ENCODE results near the gene MFN1.

The MFN1 gene

GRCh38 chr3:179355996-179356395 lies 8.5 kb downstream of the MFN1 start:
- TF ChIP-seq ZNF565 (CRISPR knock-in tag; conservative IDR thresholded peaks at IDR 0.05; ENCODE audit: low read depth) (no peak), ESRRG (CRISPR knock-in tag; IDR thresholded peaks at IDR 0.05) (no peak)
- ATAC-seq, result no peak

GRCh38 chr3:179363332-179363731 lies 15.8 kb downstream of the MFN1 start:
- TF ChIP-seq, protein P1, sequence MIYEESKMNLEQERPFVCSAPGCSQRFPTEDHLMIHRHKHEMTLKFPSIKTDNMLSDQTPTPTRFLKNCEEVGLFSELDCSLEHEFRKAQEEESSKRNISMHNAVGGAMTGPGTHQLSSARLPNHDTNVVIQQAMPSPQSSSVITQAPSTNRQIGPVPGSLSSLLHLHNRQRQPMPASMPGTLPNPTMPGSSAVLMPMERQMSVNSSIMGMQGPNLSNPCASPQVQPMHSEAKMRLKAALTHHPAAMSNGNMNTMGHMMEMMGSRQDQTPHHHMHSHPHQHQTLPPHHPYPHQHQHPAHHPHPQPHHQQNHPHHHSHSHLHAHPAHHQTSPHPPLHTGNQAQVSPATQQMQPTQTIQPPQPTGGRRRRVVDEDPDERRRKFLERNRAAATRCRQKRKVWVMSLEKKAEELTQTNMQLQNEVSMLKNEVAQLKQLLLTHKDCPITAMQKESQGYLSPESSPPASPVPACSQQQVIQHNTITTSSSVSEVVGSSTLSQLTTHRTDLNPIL (CRISPR knock-in tag; IDR thresholded peaks at IDR 0.05; ENCODE audit: low read depth), result no peak
- TF ChIP-seq BACH2 (CRISPR knock-in tag; IDR thresholded peaks at IDR 0.05; ENCODE audit: borderline replicate concordance), result no peak
- no peak for TF ChIP-seq ZC3H10 (CRISPR knock-in tag; IDR thresholded peaks at IDR 0.05)
- no peak for TF ChIP-seq ZNF8 (CRISPR knock-in tag; IDR thresholded peaks at IDR 0.05)
- no peak for TF ChIP-seq GLIS3 (CRISPR knock-in tag; IDR thresholded peaks at IDR 0.05)
- TF ChIP-seq, protein P2, sequence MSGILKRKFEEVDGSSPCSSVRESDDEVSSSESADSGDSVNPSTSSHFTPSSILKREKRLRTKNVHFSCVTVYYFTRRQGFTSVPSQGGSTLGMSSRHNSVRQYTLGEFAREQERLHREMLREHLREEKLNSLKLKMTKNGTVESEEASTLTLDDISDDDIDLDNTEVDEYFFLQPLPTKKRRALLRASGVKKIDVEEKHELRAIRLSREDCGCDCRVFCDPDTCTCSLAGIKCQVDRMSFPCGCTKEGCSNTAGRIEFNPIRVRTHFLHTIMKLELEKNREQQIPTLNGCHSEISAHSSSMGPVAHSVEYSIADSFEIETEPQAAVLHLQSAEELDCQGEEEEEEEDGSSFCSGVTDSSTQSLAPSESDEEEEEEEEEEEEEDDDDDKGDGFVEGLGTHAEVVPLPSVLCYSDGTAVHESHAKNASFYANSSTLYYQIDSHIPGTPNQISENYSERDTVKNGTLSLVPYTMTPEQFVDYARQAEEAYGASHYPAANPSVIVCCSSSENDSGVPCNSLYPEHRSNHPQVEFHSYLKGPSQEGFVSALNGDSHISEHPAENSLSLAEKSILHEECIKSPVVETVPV (CRISPR knock-in tag; IDR thresholded peaks at IDR 0.05), result no peak
- no peak for TF ChIP-seq PPARA (CRISPR knock-in tag; IDR thresholded peaks at IDR 0.05; ENCODE audit: borderline replicate concordance)
- ATAC-seq, result no peak

DNA sequence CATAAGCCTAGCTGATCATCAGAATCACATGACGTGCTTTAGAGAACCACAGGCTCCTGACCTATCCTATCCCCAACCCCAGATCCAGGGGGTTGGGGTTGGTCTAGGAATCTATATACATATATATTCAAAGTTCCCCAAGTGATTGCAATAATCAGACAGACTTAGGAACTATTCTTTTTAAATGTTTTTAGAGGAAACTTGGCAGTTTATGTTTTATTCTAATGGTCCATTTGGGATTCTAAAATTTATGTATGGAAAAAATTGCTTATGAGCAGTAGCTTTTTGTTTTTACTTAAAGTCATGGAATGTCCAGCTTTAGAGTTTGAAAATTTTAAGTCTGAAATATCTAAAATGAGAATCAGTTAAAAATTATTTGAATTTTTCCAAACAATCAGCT lies 22.1 kb downstream of the MFN1 start:
- no peak for ATAC-seq
- TF ChIP-seq TOX (CRISPR knock-in tag; IDR thresholded peaks at IDR 0.05; ENCODE audit: borderline replicate concordance) (no peak), OSR1 (CRISPR knock-in tag; IDR thresholded peaks at IDR 0.05) (no peak), ZFP30 (CRISPR knock-in tag; IDR thresholded peaks at IDR 0.05) (no peak), CSDC2 (CRISPR knock-in tag; IDR thresholded peaks at IDR 0.05) (no peak), BACH2 (CRISPR knock-in tag; IDR thresholded peaks at IDR 0.05; ENCODE audit: borderline replicate concordance) (no peak), GLIS3 (CRISPR knock-in tag; IDR thresholded peaks at IDR 0.05) (no peak), ZFP3 (CRISPR knock-in tag; IDR thresholded peaks at IDR 0.05) (no peak)

- no peak for TF ChIP-seq PPARA (CRISPR knock-in tag; IDR thresholded peaks at IDR 0.05; ENCODE audit: borderline replicate concordance)
- ATAC-seq, result no peak
Measured at GRCh38 chr3:179373938-179374337, 26.4 kb downstream of the MFN1 start.

DNA sequence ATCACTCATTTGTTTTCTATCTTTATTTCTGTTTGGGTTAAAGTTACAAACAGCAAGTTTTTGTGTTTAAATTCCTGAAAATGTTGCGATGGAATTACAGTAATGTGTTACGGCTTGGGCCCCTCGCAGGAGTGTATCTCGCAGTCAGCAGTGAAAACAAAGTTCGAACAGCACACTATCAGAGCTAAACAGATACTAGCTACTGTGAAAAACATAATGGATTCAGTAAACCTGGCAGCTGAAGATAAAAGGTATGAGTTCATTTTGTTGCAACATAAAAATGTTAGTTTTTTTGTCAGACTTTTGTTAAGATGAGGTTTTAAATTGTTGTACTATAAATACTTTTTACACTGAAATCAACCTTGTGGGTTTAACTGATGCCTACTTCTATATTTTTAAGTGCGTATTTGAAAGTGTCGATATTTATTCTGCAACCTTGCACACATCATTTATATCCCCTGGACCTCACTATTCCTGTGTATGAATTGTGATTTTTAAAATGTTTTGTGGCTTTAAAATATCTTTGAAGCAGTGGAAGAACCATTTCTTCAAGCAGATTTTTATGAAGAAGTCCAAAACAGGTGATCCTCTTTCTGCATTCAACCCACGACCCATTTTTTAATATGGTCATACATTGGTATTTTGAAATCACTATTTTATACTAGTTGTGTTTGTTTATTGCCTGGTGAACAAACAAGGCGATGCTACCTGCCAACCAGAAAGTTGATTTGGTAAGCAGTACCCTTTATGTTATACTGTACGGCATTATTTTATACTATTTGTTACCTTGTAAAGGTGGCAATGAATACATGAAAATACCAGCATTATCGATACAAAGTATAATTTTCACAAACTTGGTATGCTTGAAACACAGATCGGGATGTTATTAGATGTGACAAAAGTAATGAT lies 27.8 kb downstream of the MFN1 start:
- TF ChIP-seq, protein P3, sequence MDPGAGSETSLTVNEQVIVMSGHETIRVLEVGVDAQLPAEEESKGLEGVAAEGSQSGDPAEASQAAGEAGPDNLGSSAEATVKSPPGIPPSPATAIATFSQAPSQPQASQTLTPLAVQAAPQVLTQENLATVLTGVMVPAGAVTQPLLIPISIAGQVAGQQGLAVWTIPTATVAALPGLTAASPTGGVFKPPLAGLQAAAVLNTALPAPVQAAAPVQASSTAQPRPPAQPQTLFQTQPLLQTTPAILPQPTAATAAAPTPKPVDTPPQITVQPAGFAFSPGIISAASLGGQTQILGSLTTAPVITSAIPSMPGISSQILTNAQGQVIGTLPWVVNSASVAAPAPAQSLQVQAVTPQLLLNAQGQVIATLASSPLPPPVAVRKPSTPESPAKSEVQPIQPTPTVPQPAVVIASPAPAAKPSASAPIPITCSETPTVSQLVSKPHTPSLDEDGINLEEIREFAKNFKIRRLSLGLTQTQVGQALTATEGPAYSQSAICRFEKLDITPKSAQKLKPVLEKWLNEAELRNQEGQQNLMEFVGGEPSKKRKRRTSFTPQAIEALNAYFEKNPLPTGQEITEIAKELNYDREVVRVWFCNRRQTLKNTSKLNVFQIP (CRISPR knock-in tag; IDR thresholded peaks at IDR 0.05; ENCODE audit: borderline replicate concordance, low read depth), result no peak
- TF ChIP-seq, protein P2 (CRISPR knock-in tag; IDR thresholded peaks at IDR 0.05), result no peak
- TF ChIP-seq RARB (CRISPR knock-in tag; IDR thresholded peaks at IDR 0.05) (no peak), ISL1 (CRISPR knock-in tag; IDR thresholded peaks at IDR 0.05) (no peak), ZC3H10 (CRISPR knock-in tag; IDR thresholded peaks at IDR 0.05) (no peak), ZNF565 (CRISPR knock-in tag; conservative IDR thresholded peaks at IDR 0.05; ENCODE audit: low read depth) (no peak), CSDC2 (CRISPR knock-in tag; IDR thresholded peaks at IDR 0.05) (no peak), GLIS3 (CRISPR knock-in tag; IDR thresholded peaks at IDR 0.05) (no peak)
- TF ChIP-seq, protein P4, sequence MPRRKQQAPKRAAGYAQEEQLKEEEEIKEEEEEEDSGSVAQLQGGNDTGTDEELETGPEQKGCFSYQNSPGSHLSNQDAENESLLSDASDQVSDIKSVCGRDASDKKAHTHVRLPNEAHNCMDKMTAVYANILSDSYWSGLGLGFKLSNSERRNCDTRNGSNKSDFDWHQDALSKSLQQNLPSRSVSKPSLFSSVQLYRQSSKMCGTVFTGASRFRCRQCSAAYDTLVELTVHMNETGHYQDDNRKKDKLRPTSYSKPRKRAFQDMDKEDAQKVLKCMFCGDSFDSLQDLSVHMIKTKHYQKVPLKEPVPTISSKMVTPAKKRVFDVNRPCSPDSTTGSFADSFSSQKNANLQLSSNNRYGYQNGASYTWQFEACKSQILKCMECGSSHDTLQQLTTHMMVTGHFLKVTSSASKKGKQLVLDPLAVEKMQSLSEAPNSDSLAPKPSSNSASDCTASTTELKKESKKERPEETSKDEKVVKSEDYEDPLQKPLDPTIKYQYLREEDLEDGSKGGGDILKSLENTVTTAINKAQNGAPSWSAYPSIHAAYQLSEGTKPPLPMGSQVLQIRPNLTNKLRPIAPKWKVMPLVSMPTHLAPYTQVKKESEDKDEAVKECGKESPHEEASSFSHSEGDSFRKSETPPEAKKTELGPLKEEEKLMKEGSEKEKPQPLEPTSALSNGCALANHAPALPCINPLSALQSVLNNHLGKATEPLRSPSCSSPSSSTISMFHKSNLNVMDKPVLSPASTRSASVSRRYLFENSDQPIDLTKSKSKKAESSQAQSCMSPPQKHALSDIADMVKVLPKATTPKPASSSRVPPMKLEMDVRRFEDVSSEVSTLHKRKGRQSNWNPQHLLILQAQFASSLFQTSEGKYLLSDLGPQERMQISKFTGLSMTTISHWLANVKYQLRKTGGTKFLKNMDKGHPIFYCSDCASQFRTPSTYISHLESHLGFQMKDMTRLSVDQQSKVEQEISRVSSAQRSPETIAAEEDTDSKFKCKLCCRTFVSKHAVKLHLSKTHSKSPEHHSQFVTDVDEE (CRISPR knock-in tag; IDR thresholded peaks at IDR 0.05), result no peak
- ATAC-seq, result no peak

All from SK-N-SH treated with all-trans-retinoic acid at 6 μM for 48 hours (cell line).